HepG2 (cell line): ENCODE results near the gene ALPK3. TPM values are rescaled to one million over a fixed set of nuclear protein-coding genes. Genes with fewer than 3 reads are reported as not detected.

Experiments used
- CREB3 ChIP-seq: sonication (generic); formaldehyde crosslinking; IDR thresholded peaks from 2 replicates; pipeline ENCODE4 v1.5.0; 2020; ENCODE audit warnings: missing genetic modification reagents
- DBP ChIP-seq: sonication (generic); formaldehyde crosslinking; IDR thresholded peaks from 2 replicates; pipeline ENCODE4 v1.4.0; 2020; ENCODE audit warnings: missing genetic modification reagents; ENCODE audit errors: not compliant biosample characterization
- HOXD1 ChIP-seq: sonication (generic); formaldehyde crosslinking; IDR thresholded peaks from 2 replicates; pipeline ENCODE4 v1.5.0; 2020; ENCODE audit warnings: missing genetic modification reagents
- KDM4B ChIP-seq: sonication (generic); formaldehyde crosslinking; IDR thresholded peaks from 2 replicates; pipeline ENCODE4 v1.4.0; 2020; ENCODE audit warnings: missing genetic modification reagents
- MTF2 ChIP-seq: sonication (generic); formaldehyde crosslinking; IDR thresholded peaks from 2 replicates; pipeline ENCODE4 v1.5.0; 2020; ENCODE audit warnings: missing genetic modification reagents, borderline replicate concordance
- PRDM15 ChIP-seq: sonication (generic); formaldehyde crosslinking; IDR thresholded peaks from 2 replicates; pipeline ENCODE4 v1.4.0; 2020; ENCODE audit warnings: missing genetic modification reagents
- RBFOX2 ChIP-seq: fragments of 200-400 bp; formaldehyde crosslinking; IDR thresholded peaks from 2 replicates; pipeline ENCODE4 v1.6.1; 2017; ENCODE audit warnings: low read depth, mild to moderate bottlenecking, low read length
- RBM22 ChIP-seq: fragments of 200-400 bp; formaldehyde crosslinking; optimal IDR thresholded peaks from 2 replicates; pipeline ENCODE3; 2017; ENCODE audit warnings: mild to moderate bottlenecking, low read length, moderate library complexity
- SP4 ChIP-seq: sonication (generic); formaldehyde crosslinking; IDR thresholded peaks from 2 replicates; pipeline ENCODE4 v1.8.1; 2023; ENCODE audit warnings: mild to moderate bottlenecking, missing genetic modification reagents
- TRIM22 ChIP-seq: fragments of 450-650 bp; IDR thresholded peaks from 2 replicates; pipeline ENCODE4 v1.6.1; 2017
- ZNF281 ChIP-seq: sonication (generic); formaldehyde crosslinking; IDR thresholded peaks from 2 replicates; pipeline ENCODE4 v1.4.0; 2020; ENCODE audit warnings: missing genetic modification reagents, borderline replicate concordance
- ZNF513 ChIP-seq: sonication (generic); formaldehyde crosslinking; conservative IDR thresholded peaks from 2 replicates; pipeline ENCODE4 v1.5.0; 2020; ENCODE audit warnings: missing genetic modification reagents
- ZNF652 ChIP-seq: IDR thresholded peaks from 2 replicates; pipeline ENCODE4 v1.6.1; 2016; ENCODE audit warnings: low read depth, borderline replicate concordance
- polyA plus RNA-seq, 8 experiments: library from polyadenylated mRNA; depleted of rRNA in 3 of 8; stranded (reverse) in 7 of 8; unstranded in 1 of 8; fragments of >200 nt; fragmentation: Illumina TruSeq in 4 of 8; extraction: Trizol in 4 of 8; gene quantifications; 2 replicates each; pipeline versions ENCODE4 v1.2.1 to v1.2.3, GENCODE V29; 2011 to 2016; ENCODE audit warnings: low read depth in 4 of 8, missing spikeins in 1 of 8, mixed read lengths in 1 of 8; ENCODE audit not compliant: insufficient read depth in 1 of 8
- total RNA-seq, 5 experiments: library from RNA; depleted of rRNA; stranded (reverse); fragments of >200 nt; fragmentation: Illumina TruSeq; extraction: Trizol; gene quantifications; 2 replicates each; pipeline ENCODE4 v1.2.3, GENCODE V29; 2016; ENCODE audit warnings: low read depth in 1 of 5

The ALPK3 gene
- total and polyA plus RNA-seq, 2 of the 13 experiments (the other 11 are each of a cell fraction or from before 2014, with no cell fraction given): 0.04 to 0.42 TPM

GRCh38 chr15:84911879-84912660 is 94.9 kb downstream of the ALPK3 start (continued):
- TF ChIP-seq ZNF513 (CRISPR knock-in tag) (no peak), TRIM22 (no peak), RBM22 (peak; percentile 47), ZNF281 (CRISPR knock-in tag) (no peak), ZNF652 (CRISPR knock-in tag) (no peak), RBFOX2 (peak; percentile 69; the same call in 1 of the 2 replicates), DBP (CRISPR knock-in tag) (no peak), CREB3 (CRISPR knock-in tag) (no peak), SP4 (CRISPR knock-in tag) (no peak; the same call in 1 of the 2 replicates), KDM4B (CRISPR knock-in tag) (no peak), PRDM15 (peak; percentile 50; the same call in 1 of the 2 replicates), HOXD1 (CRISPR knock-in tag) (peak; percentile 38; the same call in 1 of the 2 replicates), MTF2 (CRISPR knock-in tag) (no peak)
